ENCODE measurements around the gene NLGN2.

NLGN2 gene

GRCh38 chr17:7392696-7393612, 14.7 kb upstream of the NLGN2 start:
- no peak for DNase-seq

- peak; percentile 47 to 85 (median 73) for DNase-seq
Measured at GRCh38 chr17:7393613-7394451, 13.8 kb upstream of the NLGN2 start.

GRCh38 chr17:7394452-7395191, 13.0 kb upstream of the NLGN2 start, which contains the start of gene PLSCR3:
TSS of gene PLSCR3 (minus strand) at chr17:7394525. CDS start at chr17:7394110, 415 bp downstream.
- peak; percentile 64 to 87 (median 80) for DNase-seq

DNA sequence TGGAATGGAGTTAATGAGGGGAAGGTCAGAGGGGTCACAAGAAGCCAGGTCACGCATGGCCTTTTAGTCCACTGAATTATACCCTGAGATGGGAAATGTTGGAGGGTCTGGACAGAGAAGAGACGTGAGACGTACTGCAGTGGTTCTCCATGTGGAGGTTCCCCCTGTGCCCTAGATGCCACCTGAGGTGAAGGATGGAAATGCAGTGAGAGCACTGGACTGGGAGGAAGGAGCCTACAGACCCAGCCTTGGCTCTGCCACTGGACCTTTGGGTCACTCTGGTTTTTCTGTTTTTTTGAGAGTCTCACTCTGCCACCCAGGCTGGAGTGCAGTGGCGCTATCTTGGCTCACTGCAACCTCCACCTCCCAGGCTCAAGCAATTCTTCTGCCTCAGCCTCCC, 11.5 kb upstream of the NLGN2 start:
- no peak for DNase-seq

DNA sequence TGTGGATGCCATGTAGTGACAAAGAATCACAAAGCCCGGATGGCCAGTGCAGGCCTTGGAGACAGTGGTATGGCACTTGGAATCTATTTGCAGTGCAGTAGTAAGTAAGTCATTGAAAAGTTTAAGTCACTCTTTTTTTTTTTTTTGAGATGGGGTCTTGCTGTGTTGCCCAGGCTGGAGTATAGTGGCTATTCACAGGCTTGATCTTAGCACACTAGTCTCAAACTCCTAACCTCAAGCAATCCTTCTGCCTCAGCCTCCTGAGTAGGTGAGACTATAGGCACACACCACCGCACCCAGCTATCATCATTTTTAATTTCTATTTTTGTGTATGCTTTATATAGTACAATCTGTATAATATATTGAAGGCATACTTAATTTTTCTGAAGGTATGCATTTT, 9.0 kb upstream of the NLGN2 start:
- DNase-seq, result no peak

DNA sequence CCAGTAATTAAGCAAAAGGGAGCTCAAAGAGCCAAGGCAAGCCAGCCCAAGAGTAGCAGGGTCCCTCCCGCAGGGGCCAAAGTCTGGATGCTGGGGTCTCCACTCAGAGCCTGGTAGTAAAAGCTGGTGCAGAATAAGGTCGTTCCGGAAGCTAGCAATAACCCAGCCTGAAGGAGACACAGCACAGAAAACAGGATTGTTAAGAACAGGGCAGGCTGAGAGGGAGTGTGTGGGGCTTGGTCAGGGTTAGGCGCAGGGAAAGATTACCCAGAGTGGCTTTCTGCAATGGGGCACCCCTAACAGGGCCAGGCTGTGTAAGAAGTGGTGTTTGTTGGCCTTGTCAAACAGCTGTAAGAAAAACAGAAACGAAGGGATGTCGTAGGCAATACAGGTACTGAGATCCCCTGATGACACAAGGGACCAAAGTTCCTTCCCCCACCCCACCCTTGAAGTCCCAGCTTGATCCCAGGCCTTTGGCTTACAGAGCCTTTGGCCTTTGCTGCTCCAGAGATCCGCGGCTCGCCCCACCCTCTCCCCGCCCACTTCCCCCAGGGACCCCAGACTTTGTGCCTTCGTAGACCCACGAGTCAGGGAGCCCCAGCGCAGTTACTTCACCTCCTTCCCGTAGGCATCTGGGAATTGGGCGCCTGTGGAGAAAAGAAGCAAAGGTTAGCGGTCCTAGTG, 4.5 kb upstream of the NLGN2 start:
- peak in 5 of 6 experiments; percentile 13 to 53 (median 32) for DNase-seq

DNA sequence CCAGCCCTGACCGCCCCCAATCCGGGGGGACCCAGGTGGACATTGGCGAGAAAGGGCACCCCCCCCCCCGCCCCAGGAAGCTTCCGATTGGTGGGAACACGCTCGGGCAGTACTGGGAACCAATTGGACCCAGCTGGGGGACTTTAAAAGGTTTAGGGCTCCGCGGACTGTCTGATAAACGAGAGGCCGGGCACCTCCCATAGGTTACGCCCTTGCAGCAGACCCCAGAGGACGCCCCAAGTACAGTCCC, 4.0 kb upstream of the NLGN2 start:
- DNase-seq, result no peak

GRCh38 chr17:7403977-7404736, 3.5 kb upstream of the NLGN2 start, which contains the start of gene TMEM256:
TSS of gene TMEM256 (minus strand) at chr17:7404097. CDS start at chr17:7404084, 13 bp downstream.
- peak; percentile 92 to 99 (median 96) for DNase-seq

- peak in 4 of 6 experiments; percentile 69 to 90 (median 76) for DNase-seq
Measured at GRCh38 chr17:7404737-7405349, 2.8 kb upstream of the NLGN2 start.

- peak in 1 of 6 experiments; percentile 12 for DNase-seq
Measured at GRCh38 chr17:7405350-7406234, 2.1 kb upstream of the NLGN2 start.

GRCh38 chr17:7406235-7406825, 1.3 kb upstream of the NLGN2 start:
- peak in 2 of 6 experiments; percentile 7 to 36 for DNase-seq

DNA sequence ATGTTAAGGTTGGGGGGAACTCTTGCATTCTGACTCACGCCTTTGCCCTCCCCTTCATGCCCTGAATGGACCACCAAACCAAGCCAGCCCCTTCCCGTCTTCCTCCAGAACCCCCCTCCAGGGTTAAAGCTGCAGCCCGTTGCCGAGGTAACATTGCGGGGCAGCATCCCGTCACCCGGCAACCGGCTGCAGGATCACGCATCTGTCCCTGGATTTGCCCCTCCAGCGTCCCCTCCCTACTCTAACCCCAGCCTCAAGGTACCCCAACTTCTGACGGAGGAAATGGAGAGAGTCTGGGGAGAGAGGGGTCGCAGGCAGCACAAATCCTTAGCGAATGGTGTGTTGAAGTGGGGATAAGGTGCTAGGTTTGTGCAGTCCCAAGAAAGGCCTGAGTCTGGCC, 563 bp upstream of the NLGN2 start:
- DNase-seq, result no peak

GRCh38 chr17:7408252-7408727, 645 bp downstream of the NLGN2 start:
- DNase-seq, result peak in 5 of 6 experiments; percentile 9 to 40 (median 25)

DNA sequence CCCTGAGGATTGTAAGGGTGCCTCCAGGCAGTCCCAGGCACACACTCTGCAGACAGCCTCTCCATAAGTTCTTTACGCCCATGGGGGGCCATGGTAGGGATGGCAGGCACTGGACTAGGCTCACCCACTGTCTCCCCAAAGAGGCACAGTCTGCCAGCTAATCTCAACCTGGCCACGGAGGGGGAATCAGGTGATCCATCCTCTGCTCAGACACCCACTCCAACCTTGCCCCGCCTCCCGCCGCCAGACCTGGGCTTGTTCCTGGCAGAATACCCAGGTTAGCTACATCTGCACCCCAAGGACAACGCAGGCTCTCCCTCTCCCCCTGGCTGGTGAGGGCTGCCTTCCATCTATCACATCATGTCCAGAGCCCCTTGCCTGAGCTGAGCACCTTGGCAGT, 1.2 kb downstream of the NLGN2 start:
- DNase-seq, result no peak

DNA sequence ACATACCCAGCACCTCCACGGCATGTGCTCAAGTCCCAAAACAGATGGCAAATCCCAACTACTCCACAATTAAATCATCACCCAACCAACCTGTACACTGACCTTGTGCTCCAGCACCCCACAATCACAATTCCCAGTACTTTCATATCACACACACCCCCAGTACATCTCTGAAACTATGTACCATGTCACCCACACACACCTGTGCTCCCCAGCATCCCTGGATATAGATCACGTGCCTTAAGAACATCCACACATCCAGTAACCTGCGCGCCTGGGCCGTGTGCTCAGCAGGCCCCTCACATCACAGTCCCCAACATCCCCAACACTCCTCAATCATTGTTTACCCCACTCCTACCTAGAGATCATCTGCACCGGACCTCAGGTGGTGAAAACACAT, 2.1 kb downstream of the NLGN2 start:
- no peak for DNase-seq

DNA sequence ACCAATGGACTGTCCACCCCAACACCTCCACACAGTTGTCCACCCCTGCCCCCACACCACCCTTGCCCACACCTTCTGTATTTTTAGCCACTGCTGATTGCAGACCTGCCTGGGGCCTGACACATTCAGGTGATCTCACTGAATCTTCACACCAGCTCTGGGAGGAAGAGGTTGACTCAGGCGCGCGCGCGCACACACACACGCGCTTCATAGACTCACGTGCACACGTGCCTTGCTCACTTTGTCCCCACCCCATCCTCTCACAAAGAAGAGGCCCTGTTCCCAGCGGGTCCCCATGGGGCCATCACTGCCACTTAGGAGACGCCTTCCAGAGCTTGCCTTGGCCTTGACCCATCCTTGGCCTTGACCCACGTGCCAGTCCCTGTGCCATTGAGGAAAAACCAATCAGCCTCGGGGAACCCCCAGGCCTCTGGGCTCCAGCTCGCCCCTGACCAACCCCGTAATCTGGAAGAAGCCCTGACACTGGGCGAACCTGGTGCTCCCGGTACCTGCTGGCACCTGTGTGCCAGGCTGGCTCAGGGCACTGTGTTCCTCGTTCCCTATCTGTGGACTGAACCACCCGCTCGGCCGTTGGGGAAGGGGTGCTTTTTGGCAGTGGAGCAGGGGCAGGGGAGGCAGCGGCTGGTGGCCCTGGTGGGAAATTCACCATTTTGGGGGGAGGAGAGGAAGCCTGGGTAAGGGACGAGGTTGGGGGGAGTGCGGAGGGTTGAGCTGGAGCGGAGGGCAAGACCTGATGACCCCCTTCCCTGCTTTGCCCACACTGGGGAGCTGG, 3.2 kb downstream of the NLGN2 start:
- no peak for DNase-seq

- DNase-seq, result no peak
Measured at GRCh38 chr17:7411427-7411750, 3.7 kb downstream of the NLGN2 start.

DNA sequence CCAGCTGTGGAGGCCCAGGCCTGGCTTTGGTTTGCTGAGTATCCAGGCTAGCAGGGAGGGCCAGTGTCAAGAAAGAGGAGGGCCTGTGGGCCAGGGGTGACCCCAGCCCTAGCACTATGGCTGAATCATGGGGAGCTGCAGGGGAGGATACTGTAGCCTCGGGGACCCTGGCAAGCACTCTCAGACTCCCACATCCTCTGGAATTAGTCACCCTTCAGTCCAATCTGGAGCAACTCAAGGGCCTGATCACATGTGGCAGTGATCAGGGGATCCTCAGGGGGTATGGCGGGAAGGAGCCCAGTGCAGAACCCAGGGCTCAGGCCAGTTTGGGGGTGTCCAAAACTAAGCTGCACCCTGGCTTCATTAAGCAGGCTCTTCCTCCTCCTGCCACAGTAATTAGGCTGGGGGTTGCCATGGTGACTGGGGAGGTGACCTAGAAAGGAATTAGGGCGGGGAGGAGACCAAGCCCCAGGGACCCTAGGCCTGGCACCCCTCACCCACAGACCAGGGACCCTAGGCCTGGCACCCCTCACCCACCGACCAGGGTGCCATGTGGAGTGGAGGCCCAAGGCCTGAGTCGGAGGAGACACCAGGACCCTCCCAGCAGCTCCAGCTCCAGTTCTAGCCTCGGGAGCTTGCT, 5.8 kb downstream of the NLGN2 start:
- no peak for DNase-seq

All from stimulated activated naive CD4-positive, alpha-beta T cell (primary cell).